Measurements from ENCODE around the gene FNIP2.
A peak's percentile ranks its signal among the peaks of the same experiment; 100 is the strongest.
"Not testable (repeated sequence)": the region's sequence is repeated elsewhere in the genome, so short reads cannot be mapped to it uniquely, and the experiment has no call there.

FNIP2 gene

DNA sequence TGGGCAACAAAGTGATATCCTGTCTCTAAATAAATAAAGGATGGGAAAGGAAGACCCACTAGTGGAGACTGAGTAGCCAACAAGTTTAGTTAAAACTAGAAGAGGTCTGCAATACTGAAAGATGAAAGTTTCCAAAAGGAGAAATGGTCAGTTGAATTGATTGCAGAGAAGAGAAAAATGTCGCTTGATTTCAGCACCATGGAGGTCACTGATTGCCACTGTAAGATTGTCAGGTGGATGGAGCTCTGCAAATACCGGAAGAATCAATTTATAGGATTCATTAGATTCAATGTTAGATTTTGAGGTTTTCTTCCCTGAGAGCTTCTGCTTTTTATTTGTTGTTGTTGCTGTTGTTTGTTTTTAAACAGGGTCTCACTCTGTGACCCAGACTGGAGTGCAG lies 5.4 kb upstream of the FNIP2 start:
- no peak for DNase-seq

- no peak for DNase-seq
These were observed 2.3 kb upstream of the FNIP2 start for GRCh38 chr4:158766434-158767044.

GRCh38 chr4:158767451-158767850 lies 1.4 kb upstream of the FNIP2 start:
- DNase-seq = no peak

GRCh38 chr4:158769175-158769921 lies 522 bp downstream of the FNIP2 start:
- peak; percentile 49 for DNase-seq

- DNase-seq = no peak
These were observed 1.8 kb downstream of the FNIP2 start for GRCh38 chr4:158770671-158771070.

DNA sequence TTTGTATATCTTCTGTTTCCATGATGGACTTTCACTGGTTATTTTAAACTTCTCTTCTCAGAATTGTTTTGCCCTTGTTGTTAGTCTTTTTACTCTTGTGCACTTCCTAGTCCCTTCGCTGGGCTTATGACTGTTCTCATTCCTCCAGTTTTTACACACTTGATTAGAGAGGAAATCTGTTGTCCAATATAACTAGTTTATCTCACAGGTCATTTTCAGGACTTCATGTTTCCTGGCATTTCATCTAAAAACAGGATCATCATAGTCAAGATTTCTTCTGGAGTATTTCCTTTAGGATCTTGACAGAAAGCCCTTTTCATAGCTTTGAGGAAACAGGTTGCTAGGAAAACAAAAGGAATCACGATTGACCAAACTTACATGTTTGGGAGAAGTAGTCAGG lies 3.0 kb downstream of the FNIP2 start:
- DNase-seq = no peak

DNA sequence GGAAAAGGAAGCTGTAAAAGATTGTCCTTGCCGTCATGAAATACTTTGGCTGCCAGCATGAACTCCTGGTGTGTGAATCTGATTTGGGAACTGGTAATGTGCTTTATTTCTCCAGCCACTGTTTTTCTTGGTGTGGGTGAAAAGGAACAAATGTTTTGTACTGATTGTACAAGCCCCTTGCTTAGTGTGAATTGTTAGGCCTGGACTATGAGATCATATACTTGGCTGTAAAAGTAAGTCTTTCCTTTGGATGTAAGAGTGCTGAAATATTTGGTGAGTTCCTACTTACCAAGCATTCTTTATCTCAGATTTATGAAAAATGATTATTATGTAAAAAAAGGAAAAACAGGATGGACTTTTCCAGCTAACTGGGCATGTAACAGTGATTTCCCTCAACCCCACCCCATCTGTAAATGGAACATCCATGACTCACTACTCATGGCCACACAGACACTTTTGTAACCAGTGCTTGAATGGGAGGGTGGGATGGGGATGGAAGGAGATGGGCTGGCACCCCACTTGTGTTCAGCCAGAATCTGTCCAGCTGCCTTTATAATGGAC lies 6.3 kb downstream of the FNIP2 start:
- DNase-seq = no peak

GRCh38 chr4:158776106-158776505 lies 7.3 kb downstream of the FNIP2 start:
- no peak for DNase-seq

GRCh38 chr4:158777423-158778155 lies 8.8 kb downstream of the FNIP2 start:
- peak; percentile 34 for DNase-seq

DNA sequence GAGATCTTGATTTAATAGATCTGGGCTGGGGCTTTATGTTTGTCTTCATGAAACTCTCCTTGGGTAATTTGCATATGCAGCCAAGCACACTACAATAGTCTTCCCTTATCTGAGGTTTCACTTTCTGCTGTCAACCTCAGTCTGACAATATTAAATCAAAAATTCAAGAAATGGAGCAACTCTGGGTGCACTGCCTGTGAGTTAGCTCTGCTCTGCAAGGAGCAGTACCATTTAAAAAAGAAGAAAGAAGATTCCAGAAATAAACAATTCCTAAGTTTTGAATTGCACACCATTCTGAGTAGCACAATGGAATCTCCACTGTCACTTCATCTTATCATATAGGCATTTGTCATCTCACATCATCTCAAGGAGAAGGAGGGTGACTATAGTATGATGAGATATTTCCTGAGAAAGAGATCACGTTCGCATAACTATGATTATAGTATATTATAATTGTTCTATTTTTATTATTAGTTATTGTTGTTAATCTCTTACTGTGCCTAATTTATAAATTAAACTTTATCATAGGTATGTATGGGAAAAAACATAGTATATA lies 9.4 kb downstream of the FNIP2 start:
- no peak for DNase-seq

- DNase-seq = no peak
These were observed 9.9 kb downstream of the FNIP2 start for GRCh38 chr4:158778712-158779111.

DNA sequence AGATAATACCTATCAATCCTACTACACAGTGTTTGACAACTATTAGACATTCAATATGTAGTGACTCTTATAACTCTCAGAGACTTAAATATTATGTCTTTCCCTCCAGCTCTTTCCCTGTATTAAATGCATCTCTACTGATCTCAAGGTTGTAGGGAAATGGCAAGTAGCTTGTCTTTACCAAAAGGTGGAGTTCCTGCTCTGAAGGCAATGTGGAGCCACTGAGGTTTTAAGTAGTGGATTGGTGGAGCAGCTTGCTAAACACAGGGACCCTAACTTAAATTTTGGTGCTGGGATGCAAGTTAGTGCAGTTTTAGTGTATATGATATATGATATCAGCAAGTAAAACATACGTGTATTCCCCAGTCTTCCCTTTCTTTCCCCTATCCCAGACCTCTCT lies 13.1 kb downstream of the FNIP2 start:
- no peak for DNase-seq

- DNase-seq = peak; percentile 25
These were observed 13.9 kb downstream of the FNIP2 start for GRCh38 chr4:158782551-158783360.

DNA sequence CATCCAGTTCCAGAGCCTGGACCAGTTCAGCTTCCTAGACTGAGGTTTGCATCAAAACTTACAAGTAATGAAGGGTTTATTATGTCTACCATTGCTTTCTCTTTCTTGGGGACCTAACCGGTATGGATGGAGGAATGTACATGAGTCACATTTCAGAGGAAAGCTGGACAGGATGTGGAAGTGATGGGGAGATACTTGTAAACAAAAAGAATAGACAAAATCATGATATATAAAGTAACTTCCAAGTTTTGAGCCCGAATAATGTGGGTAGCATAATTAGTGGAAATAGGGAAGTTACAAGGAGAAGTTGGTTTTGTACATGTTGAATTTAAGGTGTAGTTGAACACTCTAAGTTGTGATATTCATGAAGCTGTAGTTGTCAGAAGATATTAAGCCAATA lies 15.0 kb downstream of the FNIP2 start:
- no peak for DNase-seq

GRCh38 chr4:158785718-158786117 lies 16.9 kb downstream of the FNIP2 start:
- no peak for DNase-seq

DNA sequence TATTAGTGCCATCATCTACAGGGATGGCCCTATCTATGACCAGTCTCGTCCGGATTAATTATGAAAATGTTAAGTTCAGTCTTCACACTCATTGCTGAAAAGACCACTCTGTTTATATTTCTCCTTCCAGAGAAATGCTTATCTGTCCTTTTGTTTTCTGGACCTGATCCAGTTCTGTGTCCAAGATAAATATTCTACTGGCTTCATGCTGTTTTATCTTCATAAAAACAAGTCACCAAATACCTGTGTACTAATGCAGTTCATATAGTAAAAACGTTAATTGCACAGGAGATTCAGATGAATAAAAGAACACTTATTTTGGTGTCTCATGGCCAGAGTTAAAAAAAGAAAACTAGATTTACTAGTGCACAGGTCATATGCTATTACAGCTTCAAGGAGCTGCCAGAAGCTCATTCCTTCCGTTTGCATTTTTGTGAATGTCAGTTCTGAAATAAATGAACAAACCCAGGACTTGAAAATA lies 17.3 kb downstream of the FNIP2 start:
- DNase-seq = peak; percentile 12

- no peak for DNase-seq
These were observed 18.1 kb downstream of the FNIP2 start for GRCh38 chr4:158786955-158787354.

- DNase-seq = no peak
These were observed 19.1 kb downstream of the FNIP2 start for GRCh38 chr4:158787709-158788475.

DNA sequence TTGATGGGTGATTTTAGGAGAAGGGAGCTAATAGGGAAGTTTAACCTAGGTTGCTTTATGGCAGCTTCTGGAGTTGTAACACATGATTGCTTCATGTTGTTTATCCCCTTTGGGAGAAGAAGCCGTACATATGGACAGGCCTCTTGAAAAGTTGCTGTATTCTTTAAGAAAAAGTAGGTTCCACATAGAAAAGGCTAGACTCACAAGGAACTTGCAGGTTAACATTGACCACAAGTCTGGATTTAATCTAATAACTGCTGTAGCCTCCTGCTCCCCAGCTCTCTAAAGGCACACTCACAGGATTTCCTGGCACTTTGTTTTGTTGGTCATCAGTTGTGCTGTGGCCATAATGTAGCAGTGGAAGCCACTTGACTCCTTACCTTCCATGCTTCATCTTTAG lies 19.7 kb downstream of the FNIP2 start:
- DNase-seq = no peak

- no peak for DNase-seq
These were observed 21.0 kb downstream of the FNIP2 start for GRCh38 chr4:158789853-158790252.

GRCh38 chr4:158793021-158793420 lies 24.2 kb downstream of the FNIP2 start:
- DNase-seq = no peak

DNA sequence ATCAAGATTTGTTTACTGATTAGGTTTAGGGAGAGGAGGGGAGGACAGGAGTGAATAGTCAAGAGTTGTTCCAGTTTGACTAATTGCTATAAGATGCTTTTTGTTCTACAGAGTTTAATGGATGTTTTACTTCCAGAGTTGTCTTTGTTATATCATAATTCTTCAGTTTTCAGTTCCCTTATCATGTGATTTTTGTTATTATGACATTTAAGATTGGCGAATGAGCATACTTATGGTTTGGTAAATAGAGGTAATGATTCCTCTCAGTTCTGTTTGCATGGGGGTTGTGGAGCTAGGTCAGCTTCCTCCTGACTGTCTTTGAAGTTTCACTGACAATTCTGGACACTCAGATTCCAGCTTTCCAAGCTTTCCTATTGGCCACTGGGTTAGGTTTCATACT lies 24.6 kb downstream of the FNIP2 start:
- not testable (repeated sequence) for DNase-seq
